Stimulated activated CD4-positive, alpha-beta T cell treated with anti-CD3 and anti-CD28 coated beads, Interleukin-1b, Interleukin-23, amount 100 ng/mL, for 4 hours (primary cell): ENCODE measurements around the gene FAM83B.
"Not testable (repeated sequence)": the region's sequence is repeated elsewhere in the genome, so short reads cannot be mapped to it uniquely, and the experiment has no call there.

Source experiments
- DNase-seq, 2 donors: peaks; one replicate each; pipeline ENCODE4 v3.0.0-alpha.2; 2020; ENCODE audit warnings: low read depth in 2 of 2

Gene FAM83B

GRCh38 chr6:54860132-54860531, 13.6 kb downstream of the FAM83B start:
- DNase-seq, result no peak

- DNase-seq, result no peak
These were observed 14.2 kb downstream of the FAM83B start for GRCh38 chr6:54860739-54861138.

- DNase-seq, result no peak
These were observed 15.5 kb downstream of the FAM83B start for GRCh38 chr6:54861905-54862616.

- no peak for DNase-seq
These were observed 17.7 kb downstream of the FAM83B start for GRCh38 chr6:54864272-54864671.

- no peak for DNase-seq
These were observed 18.6 kb downstream of the FAM83B start for GRCh38 chr6:54865091-54865631.

GRCh38 chr6:54868556-54868955, 22.0 kb downstream of the FAM83B start:
- no peak for DNase-seq

GRCh38 chr6:54873599-54873998, 27.0 kb downstream of the FAM83B start:
- no peak for DNase-seq

GRCh38 chr6:54874349-54875048, 27.9 kb downstream of the FAM83B start:
- no peak for DNase-seq

- DNase-seq, result no peak
These were observed 29.0 kb downstream of the FAM83B start for GRCh38 chr6:54875539-54875938.

- no peak for DNase-seq
These were observed 29.8 kb downstream of the FAM83B start for GRCh38 chr6:54876365-54876764.

GRCh38 chr6:54876871-54877270, 30.3 kb downstream of the FAM83B start:
- DNase-seq, result no peak

GRCh38 chr6:54877713-54878317, 31.2 kb downstream of the FAM83B start:
- no peak for DNase-seq

GRCh38 chr6:54878718-54879117, 32.1 kb downstream of the FAM83B start:
- no peak for DNase-seq

GRCh38 chr6:54879188-54879985, 32.8 kb downstream of the FAM83B start:
- no peak for DNase-seq

- DNase-seq, result no peak
These were observed 34.6 kb downstream of the FAM83B start for GRCh38 chr6:54881067-54881730.

GRCh38 chr6:54881891-54882290, 35.3 kb downstream of the FAM83B start:
- not testable (repeated sequence) for DNase-seq

- DNase-seq, result no peak
These were observed 40.5 kb downstream of the FAM83B start for GRCh38 chr6:54886932-54887584.

GRCh38 chr6:54891536-54891935, 45.0 kb downstream of the FAM83B start:
- DNase-seq, result no peak

GRCh38 chr6:54892831-54893230, 46.3 kb downstream of the FAM83B start:
- no peak for DNase-seq

- no peak for DNase-seq
These were observed 47.2 kb downstream of the FAM83B start for GRCh38 chr6:54893818-54894217.

- no peak for DNase-seq
These were observed 49.7 kb downstream of the FAM83B start for GRCh38 chr6:54896302-54896701.
